BE2C (cell line): Measurements from ENCODE around the gene MOSPD3.
"Not testable (repeated sequence)": the region's sequence is repeated elsewhere in the genome, so short reads cannot be mapped to it uniquely, and the experiment has no call there.

Experiments used
- DNase-seq: peaks from one replicate; pipeline ENCODE4 v3.0.0-alpha.2; 2020
- H3K27me3 ChIP-seq: fragments of 250-450 bp; sonication (Bioruptor Pico); 2 replicates; pipeline ENCODE4 v1.5.1; 2020; ENCODE audit warnings: mild to moderate bottlenecking
- H3K36me3 ChIP-seq: fragments of 250-450 bp; sonication (Bioruptor Pico); 2 replicates; pipeline ENCODE4 v1.5.1; 2020; ENCODE audit warnings: mild to moderate bottlenecking
- H3K4me1 ChIP-seq: fragments of 250-450 bp; sonication (Bioruptor Pico); 2 replicates; pipeline ENCODE4 v1.5.1; 2020
- H3K4me3 ChIP-seq: 2 replicates; pipeline ENCODE4 v1.5.1; 2011; ENCODE audit warnings: low read depth, low read length
- H3K9me3 ChIP-seq: fragments of 250-450 bp; sonication (Bioruptor Pico); 2 replicates; pipeline ENCODE4 v1.5.1; 2020
- TF ChIP-seq, protein P1 (sequence below): IDR thresholded peaks from 2 replicates; pipeline ENCODE4 v1.5.1; 2012; ENCODE audit warnings: mild to moderate bottlenecking, low read depth, low read length

MOSPD3 gene

DNA sequence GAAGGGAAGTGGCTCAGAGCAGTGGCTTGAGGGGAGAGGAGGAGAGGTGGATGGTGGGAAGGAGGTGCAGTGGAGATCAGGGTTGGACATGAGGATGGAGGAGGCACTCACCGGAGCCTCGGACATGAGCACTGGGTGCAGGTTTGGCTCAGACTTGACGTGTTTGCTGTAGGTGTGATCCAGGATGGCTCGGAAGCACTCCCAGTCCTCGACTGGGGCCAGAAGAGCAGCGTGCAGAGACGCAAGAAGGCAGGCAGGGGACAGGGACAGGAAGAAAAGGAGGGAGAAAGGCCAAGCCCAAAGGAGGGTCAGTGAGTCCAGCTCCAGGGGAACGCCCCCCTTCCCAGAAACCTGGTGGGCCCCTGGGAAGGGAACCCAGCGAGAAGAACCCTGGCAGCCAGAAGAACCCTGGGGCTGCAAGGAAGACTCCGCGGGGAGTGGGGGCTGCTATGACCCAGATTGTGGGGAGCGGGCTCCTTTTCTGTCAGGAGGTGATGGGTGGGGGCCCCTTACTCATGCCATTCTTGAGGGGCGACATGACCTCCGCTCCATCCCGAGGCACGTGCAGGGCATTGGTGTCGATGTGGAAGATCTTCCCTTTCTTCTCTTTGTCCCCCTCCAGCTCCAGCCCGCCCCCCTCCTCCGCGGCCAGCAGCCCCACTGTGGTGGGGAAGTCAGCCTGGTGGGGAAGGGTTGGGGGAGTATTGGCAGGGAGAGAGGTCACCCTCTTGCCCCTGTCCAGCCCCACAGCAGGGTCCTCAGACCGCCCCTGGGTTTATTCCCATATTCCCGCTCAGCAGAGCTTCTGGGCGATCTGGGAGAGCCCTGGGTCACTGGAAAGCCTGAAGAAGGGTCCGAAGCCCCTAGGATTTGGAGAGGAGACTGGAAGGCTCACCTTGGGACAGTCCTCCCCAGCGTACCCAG, 42.8 kb downstream of the MOSPD3 start:
- TF ChIP-seq, protein P1, sequence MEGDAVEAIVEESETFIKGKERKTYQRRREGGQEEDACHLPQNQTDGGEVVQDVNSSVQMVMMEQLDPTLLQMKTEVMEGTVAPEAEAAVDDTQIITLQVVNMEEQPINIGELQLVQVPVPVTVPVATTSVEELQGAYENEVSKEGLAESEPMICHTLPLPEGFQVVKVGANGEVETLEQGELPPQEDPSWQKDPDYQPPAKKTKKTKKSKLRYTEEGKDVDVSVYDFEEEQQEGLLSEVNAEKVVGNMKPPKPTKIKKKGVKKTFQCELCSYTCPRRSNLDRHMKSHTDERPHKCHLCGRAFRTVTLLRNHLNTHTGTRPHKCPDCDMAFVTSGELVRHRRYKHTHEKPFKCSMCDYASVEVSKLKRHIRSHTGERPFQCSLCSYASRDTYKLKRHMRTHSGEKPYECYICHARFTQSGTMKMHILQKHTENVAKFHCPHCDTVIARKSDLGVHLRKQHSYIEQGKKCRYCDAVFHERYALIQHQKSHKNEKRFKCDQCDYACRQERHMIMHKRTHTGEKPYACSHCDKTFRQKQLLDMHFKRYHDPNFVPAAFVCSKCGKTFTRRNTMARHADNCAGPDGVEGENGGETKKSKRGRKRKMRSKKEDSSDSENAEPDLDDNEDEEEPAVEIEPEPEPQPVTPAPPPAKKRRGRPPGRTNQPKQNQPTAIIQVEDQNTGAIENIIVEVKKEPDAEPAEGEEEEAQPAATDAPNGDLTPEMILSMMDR = no peak
- no peaks in the 10 kb centered on the region for H3K4me1 ChIP-seq
- H3K27me3 ChIP-seq = no peaks in the 10 kb centered on the region
- H3K36me3 ChIP-seq = no peaks in the 10 kb centered on the region
- H3K9me3 ChIP-seq = no peaks in the 10 kb centered on the region
- peak overlapping the region; percentile 69 for H3K4me3 ChIP-seq
- DNase-seq = no peak

DNA sequence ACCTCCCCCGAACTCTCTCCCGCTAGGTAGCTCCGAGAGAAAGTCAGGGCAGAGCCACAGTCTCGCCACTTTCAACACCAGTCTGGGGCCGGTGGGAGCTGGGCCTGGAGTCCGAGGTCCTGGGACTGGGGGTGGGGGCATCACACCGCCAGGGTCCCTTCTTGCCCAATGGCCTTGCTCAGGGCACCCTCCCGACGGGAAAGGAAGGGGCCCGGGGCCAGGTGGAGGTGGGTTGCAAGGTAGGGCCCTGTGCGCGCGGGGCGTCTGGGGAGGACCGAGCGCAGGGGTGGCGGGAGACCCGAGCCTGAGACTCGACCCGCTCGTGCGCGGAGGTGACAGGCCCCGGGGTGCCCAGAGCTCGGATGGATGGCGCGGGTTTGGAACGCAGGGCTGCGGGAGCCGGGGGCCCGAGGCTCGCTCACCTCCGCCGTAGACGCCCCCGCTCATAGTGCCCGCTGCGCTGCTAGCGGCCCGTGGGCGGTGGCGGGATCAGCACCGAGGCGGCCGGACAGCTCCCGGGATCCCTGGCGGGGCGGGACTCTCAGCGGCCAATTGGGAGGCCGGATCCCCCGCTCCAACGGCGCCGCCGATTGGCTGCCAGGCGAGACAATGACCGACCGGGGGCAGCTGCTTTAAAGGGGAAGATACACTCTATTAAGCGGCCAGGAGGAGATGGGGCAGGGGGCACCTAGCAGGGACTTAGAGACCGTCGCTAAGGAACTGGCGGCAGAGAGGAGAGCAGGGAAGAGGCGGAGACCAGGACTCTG, 43.8 kb downstream of the MOSPD3 start, which contains the start of gene ACTL6B:
Gene ACTL6B (minus strand): TSS at position 541 of the 767 bp plus-strand sequence. CDS start 94 bp downstream, at position 447.
- TF ChIP-seq, protein P1 = no peak
- DNase-seq = peak; percentile 85
- no peaks in the 10 kb centered on the region for H3K27me3 ChIP-seq
- H3K4me3 ChIP-seq = peak within 1 kb of the TSS; percentile 69
- H3K9me3 ChIP-seq = no peaks in the 10 kb centered on the region
- H3K4me1 ChIP-seq = no peaks in the 10 kb centered on the region
- no peaks in the 10 kb centered on the region for H3K36me3 ChIP-seq

DNA sequence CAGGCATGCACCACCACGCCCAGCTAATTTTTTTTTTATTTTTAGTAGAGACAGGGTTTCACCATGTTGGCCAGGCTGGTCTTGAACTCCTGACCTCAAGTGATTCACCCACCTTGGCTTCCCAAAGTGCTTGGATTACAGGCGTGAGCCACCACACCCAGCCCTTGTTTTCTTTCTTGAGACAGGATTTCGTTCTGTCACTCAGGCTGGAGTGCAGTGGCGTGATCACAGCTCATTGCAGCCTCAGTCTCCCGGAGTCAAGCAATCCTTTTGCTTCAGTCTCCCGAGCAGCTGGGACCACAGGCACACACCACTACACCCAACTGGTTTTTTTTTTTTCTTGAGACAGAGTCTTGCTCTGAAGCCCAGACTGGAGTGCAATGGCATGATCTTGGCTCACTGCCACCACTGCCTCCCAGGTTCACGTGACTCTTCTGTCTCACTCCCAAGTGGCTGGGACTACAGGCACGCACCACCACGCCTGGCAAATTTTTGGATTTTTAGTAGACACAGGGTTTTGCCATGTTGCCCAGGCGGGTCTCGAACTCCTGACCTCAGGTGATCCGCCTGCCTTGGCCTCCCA, 49.9 kb downstream of the MOSPD3 start:
- not testable (repeated sequence) for H3K36me3 ChIP-seq, DNase-seq, H3K9me3 ChIP-seq, H3K27me3 ChIP-seq, H3K4me3 ChIP-seq, H3K4me1 ChIP-seq
